Cerebellar nuclear complex (tissue), 1 donor: Measurements from ENCODE around the gene U2AF2.

Source experiments
- DNase-seq, 2 experiments: peaks; one replicate each; lab custom pipeline; 2025; lab: John Stamatoyannopoulos, UW

U2AF2 gene

DNA sequence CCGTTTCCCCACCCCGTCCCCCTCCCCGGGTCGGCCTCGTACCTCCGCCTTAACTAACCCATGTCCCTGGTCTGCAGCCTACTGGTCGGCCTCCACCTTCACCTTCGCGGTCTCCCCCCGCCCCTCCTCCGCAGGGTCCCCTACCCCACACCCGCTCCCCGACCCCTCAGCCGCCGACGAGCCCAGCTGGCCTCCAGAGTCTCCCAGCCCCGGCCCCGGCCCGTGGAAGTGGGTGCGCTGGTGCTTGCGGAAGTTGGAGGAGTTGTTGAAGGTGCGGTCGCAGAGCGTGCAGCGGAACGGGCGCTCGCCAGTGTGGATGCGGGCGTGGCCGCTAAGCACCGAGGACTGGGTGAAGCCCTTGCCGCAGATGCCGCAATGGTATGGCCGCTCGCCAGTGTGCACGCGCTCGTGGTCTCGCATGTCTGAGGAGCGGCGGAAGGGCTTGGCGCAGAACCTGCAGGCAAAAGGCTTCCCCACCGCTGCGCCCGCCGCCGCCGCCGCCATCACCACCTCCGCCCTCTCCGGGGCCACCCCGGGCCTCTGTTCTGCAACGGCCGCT lies 33.1 kb upstream of the U2AF2 start:
- DNase-seq, result no peak

DNA sequence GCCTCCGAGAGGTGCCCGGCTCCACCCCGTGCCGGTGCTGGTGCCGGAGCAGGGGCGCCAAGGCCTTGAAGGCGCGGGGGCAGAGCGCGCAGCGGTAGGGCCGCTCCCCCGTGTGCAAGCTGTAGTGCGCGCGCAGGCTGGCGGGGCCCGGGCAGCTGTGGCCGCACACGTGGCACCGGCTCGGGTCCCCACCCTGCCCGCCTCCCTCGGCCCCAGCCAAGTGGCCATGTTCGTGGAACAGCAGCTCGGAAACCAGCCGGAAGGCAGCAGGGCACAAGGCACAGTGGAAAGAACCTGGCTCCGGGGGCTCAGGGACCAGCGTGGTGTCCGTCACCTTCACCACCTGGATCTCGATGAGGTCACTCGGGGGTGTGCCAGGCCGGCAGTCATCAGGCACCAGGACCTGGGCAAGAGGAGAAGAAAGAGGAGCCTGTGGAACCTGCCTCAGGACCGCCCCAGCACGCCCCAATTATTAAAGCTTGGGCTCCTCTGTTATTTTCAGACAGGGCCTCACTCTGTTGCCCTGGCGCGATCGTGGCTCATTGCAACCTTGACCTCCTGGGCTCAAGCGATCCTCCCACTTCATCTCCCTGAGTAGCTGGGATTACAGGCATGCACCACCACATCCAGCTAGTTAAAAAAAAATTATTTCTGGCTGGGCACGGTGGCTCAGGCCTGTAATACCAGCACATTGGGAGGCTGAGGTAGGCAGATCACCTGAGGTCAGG lies 32.4 kb upstream of the U2AF2 start:
- no peak for DNase-seq

- DNase-seq, result no peak
Measured at GRCh38 chr19:55623130-55623529, 31.7 kb upstream of the U2AF2 start.

DNA sequence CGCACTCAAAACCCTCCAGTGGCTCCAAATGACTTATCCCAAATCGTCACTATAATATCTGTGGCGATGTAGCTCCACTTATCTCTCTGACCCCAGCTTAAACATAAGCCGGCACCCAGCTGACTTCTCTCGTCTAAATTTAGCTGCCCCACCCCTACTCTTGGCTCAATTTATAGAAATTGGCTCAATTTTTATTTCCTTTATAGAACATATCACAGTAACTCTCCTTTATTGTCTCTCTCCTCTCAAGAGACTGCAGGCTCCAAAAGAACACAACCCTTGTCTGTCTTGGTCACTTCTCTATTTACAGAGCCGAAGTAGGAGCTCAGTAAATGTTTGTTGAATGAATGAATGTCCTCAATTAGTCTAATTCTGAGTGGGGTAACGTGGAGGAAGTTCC lies 31.3 kb upstream of the U2AF2 start:
- no peak for DNase-seq

GRCh38 chr19:55624109-55625003 lies 30.5 kb upstream of the U2AF2 start, which contains the start of gene ZNF784:
ZNF784 (minus strand) TSS chr19:55624566; CDS start chr19:55624561, 5 bp downstream.
- peak in 1 of 2 experiments; percentile 43 for DNase-seq

DNA sequence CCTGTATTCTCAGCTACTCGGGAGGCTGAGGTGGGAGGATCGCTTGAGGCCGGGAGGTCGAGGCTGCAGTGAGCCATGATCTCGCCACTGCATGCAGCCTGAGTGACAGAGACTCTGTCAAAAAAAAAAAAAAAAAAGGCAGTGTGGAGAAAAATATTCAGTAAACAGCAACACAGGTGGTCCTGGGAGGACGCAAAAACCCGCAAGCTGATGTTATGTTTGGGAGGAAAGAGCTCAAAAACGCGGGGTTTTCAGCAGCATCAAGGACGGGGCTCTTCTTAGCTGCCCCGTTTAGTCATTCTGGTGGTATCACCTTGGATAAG lies 29.9 kb upstream of the U2AF2 start:
- DNase-seq, result no peak

DNA sequence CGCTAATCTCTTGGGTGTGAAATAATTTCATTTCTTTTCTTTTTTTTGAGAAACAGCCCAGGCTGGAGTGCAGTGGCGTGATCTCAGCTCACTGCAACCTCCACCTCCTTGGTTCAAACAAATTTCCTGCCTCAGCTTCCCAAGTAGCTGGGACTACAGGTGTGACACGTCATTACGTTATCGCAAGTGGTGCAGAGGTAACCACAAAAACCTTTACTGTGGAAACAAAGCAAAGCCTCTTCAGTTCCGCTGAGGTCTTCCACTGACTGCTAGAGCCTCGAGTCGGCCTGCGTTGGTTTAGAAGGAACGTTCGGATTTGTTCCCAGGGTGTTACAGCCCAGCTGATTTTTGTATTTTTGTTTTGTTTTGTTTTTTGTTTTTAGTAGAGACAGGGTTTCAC lies 28.5 kb upstream of the U2AF2 start:
- DNase-seq, result no peak

- DNase-seq, result peak in 1 of 2 experiments; percentile 75
Measured at GRCh38 chr19:55632463-55632834, 22.4 kb upstream of the U2AF2 start.

DNA sequence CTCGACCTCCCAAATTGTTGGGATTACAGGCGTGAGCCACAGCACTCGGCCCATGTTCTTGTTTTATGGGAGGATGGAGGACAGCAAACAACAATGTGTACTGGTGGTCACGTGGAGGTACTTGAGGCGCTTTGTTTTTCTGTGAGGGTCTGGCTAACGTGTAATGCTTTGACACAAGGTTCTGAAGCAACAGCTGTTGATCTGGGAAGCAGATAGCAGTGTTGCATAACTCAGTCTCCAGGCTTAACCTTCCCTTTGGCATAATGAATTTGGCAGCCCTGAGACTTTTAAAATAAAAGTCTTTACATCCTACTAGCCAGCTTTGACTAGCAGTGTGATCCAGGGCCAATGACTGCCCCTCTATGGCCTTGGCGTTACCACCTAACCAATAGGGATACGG lies 21.0 kb upstream of the U2AF2 start:
- no peak for DNase-seq

DNA sequence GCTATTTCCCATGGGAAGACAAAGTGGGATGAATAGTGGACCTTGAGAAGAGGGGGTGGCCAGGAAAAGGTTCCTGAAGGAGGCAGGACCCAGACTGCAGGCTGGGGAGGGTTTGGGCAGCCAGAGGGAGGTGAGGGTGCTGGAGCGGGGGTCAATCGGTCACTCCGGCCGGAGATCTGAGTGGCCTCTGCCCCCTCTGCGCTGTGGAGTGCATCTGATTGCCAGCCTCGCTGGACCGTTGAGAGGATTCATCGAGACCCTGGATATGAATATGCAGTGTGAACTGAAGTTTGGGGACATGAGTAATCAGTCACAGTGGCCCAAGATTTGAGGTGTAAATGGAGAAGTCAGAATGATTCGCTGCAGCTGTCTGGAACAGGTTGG lies 19.5 kb upstream of the U2AF2 start:
- no peak for DNase-seq

- no peak for DNase-seq
Measured at GRCh38 chr19:55635856-55636440, 18.9 kb upstream of the U2AF2 start.

- no peak for DNase-seq
Measured at GRCh38 chr19:55636723-55637122, 18.1 kb upstream of the U2AF2 start.

DNA sequence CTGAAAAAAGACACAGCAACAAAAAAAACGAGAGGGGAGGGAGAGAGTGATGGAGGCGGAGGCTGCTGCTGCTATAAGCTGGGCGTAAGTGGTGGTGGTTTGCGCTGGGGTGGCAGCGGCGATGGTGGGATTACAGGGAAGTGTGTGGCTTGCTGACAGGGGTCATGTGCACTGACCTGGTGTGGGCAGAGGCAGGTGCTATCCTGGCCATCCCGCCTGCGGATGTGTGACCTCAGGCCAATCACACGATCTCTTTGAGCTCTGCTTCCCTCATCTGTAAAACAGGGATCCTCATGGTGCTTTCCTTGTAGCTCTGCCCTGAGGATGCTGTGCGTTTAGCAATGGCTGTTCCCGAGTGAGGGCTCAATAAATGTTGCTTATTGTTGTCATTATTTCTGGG lies 17.3 kb upstream of the U2AF2 start:
- DNase-seq, result no peak

- DNase-seq, result no peak
Measured at GRCh38 chr19:55638864-55639359, 15.9 kb upstream of the U2AF2 start.

GRCh38 chr19:55640043-55640576 lies 14.7 kb upstream of the U2AF2 start:
- no peak for DNase-seq

DNA sequence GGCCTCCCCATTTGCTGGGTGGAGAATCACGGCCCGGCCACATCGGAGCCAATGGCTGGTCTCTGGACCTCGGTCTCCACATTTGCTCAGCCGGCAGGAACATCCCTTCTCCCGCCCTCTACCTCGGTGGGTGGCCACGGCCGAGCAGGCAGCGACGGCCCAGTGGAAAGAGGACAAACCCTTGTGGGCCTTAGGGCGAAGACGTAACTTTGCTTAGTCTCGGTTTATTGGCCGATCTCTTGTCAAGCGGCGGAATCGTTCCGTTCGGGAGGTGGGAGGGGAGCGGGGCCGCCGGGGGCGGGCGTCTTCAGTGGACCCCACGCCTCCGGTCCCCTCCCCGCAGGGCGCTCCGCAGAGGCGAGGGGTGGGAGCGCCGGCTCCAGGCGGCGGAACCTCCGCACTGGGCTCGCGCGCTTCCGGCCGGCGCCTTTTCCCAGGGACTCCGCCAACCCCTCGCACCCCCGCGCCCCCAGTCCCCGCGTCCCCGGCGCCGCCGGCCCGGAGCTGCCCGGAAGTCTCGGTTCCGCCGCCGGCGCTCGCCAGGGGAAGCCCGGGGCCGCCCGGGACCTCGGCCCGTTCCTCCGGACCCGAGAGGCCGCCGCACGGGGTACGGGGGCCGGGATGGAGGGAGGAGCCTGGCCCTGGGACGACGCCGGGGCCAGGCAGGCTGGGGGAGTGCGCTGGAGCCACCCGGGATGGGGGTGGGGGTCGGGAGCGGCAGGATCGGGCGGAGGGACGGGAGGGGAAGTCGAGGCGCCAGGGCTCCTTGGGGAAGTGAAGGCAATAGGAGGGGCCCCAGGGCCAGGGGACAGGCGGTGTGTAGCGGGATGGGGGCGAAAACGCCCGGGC lies 14.0 kb upstream of the U2AF2 start, which contains the start of gene ZNF580:
ZNF580 (plus strand) TSS at position 426 of the 849 bp plus-strand sequence. CDS start 1,507 bp downstream, outside the sequence.
- no peak for DNase-seq

DNA sequence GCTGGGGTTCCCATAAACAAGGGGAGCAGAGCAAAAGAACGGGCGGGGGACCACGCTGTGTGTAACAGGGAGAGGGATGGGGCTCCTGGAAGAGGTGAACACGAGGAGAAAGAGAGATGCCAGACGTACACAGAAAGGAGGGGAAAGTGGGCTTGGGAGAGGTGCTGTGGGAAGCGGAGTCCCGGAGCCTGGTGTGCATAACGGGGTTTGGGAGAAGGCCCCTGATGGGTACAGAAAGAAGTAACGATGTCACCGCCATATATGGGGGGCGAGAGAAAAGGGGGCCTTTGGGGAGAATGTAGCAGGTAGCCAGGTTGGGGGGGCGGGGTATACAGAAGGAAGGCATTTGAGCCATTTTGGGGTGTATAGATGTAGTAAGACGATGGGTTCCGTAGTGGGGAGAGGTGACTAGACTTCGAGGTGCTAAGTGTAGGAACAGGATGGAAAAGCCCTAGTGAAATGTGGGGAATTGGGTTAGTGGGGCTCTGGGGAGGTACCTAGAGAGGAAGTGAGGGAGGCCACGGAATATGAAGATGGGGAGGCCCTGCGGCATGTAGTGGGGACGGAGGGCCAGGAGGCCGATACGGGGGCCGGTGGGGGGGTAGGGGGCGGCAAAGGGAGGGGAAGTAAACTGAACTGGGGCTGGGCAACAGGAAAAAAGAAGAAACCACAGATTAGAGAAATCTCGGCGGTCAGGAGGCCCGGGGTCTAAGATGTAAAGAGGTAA lies 13.2 kb upstream of the U2AF2 start:
- no peak for DNase-seq

DNA sequence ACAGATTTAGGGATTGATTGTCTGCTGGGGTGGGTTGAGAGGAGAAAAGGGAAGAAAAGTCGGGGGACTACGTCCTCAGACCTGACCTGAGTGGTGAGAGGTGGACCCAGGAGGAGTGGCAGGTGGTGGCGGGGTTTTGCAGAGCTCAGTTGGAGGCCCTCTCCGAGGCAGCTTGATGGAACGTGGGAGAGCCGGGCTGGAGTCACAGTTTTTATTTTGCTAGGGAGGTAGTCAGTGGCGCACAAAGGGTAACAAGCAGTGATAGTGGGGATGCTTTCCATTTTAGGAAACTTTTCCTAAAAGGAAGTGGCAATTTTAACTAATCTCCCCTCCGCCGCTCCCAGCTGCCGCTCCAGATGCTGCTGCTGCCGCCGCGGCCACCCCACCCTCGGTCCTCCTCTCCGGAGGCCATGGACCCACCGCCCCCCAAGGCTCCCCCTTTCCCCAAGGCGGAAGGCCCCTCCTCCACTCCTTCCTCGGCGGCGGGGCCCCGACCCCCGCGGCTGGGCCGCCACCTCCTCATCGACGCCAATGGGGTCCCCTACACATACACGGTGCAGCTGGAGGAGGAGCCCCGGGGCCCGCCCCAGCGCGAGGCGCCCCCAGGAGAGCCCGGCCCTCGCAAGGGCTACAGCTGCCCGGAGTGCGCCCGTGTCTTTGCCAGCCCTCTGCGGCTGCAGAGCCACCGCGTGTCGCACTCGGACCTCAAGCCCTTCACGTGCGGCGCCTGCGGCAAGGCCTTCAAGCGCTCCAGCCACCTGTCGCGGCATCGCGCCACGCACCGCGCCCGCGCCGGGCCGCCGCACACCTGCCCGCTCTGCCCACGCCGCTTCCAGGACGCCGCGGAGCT lies 12.5 kb upstream of the U2AF2 start:
- DNase-seq, result no peak
